ENCODE results near the gene ERCC4.

Gene ERCC4

GRCh38 chr16:13984794-13985193 is 64.8 kb downstream of the ERCC4 start:
- Histone ChIP-seq H4K91ac (ENCODE audit: low read depth, low read length) (no peak overlapping the region), H3K18ac (ENCODE audit: low read length) (no peak overlapping the region), H3K4me1 (ENCODE audit: control insufficient read depth in 1 of 2, insufficient read depth in 2 of 2, low read length in 2 of 2) (no peaks in the 10 kb centered on the region), H3K23ac (ENCODE audit: low read length) (no peak overlapping the region), H3K4me2 (ENCODE audit: low read length) (no peak overlapping the region), H3K4ac (ENCODE audit: low read depth, low read length) (no peak overlapping the region), H3K36me3 (ENCODE audit: control insufficient read depth in 1 of 2, insufficient read depth in 2 of 2, low read length in 2 of 2) (no peaks in the 10 kb centered on the region), H3K9ac (ENCODE audit: low read length) (no peak overlapping the region), H2BK5ac (ENCODE audit: low read depth, low read length, poor library complexity) (no peak overlapping the region), H3K79me1 (ENCODE audit: low read length) (no peaks in the 10 kb centered on the region), H2BK12ac (ENCODE audit: low read length) (no peak overlapping the region), H3K4me3 (ENCODE audit: low read depth, low read length) (no peak overlapping the region), H2BK120ac (ENCODE audit: insufficient read depth, low read length, poor library complexity) (no peak overlapping the region), H3K79me2 (ENCODE audit: control insufficient read depth, insufficient read depth, low read length, poor library complexity) (no peaks in the 10 kb centered on the region), H3K27me3 (ENCODE audit: insufficient read depth, low read length) (no peaks in the 10 kb centered on the region), H4K12ac (ENCODE audit: low read depth, low read length) (no peak overlapping the region), H3K9me3 (ENCODE audit: insufficient read depth, low read depth, low read length) (no peaks in the 10 kb centered on the region), H2AFZ (ENCODE audit: insufficient read depth, low read length, poor library complexity) (no peak overlapping the region), H4K8ac (ENCODE audit: low read depth, low read length) (no peak overlapping the region), H3K27ac (ENCODE audit: low read depth, low read length) (no peak overlapping the region), H2AK5ac (ENCODE audit: low read length) (no peak overlapping the region), H3K14ac (ENCODE audit: low read length) (no peak overlapping the region)
- no CpG with 5 or more reads among the region's 8 CpGs for WGBS (ENCODE audit: extremely low coverage, insufficient coverage, insufficient read length)
- no peak for DNase-seq

DNA sequence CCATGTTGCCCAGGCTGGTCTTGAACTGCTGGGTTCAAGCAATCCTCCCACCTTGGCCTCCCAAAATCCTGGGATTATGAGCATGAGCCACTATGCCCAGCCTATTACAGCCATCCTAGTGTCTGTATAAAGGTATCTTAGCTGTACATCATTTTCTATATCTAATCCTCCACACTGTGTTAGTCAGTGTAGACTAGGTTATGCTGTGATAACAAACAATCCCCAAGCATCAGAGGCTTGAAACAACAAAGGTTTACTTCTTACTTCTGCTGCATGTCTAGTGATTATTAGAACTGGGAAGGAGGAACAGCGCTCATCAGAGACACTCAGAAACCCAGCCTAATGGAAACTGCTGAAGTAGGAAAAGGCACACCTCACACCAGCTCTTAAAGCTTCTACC is 68.1 kb downstream of the ERCC4 start:
- H3K9me3 ChIP-seq (ENCODE audit: insufficient read depth, low read depth, low read length), result no peaks in the 10 kb centered on the region
- H3K27me3 ChIP-seq (ENCODE audit: insufficient read depth, low read length), result no peaks in the 10 kb centered on the region
- H2BK12ac ChIP-seq (ENCODE audit: low read length), result no peak overlapping the region
- no peak overlapping the region for H3K4me3 ChIP-seq (ENCODE audit: low read depth, low read length)
- H3K79me2 ChIP-seq (ENCODE audit: control insufficient read depth, insufficient read depth, low read length, poor library complexity), result no peaks in the 10 kb centered on the region
- DNase-seq, result no peak
- no peaks in the 10 kb centered on the region for H3K4me1 ChIP-seq (ENCODE audit: control insufficient read depth in 1 of 2, insufficient read depth in 2 of 2, low read length in 2 of 2)
- no peak overlapping the region for H3K14ac ChIP-seq (ENCODE audit: low read length)
- no peak overlapping the region for H3K18ac ChIP-seq (ENCODE audit: low read length)
- H3K23ac ChIP-seq (ENCODE audit: low read length), result no peak overlapping the region
- WGBS (ENCODE audit: extremely low coverage, insufficient coverage, insufficient read length), result no CpG with 5 or more reads among the region's 1 CpG
- no peak overlapping the region for H2BK120ac ChIP-seq (ENCODE audit: insufficient read depth, low read length, poor library complexity)
- H2BK5ac ChIP-seq (ENCODE audit: low read depth, low read length, poor library complexity), result no peak overlapping the region
- no peak overlapping the region for H3K4me2 ChIP-seq (ENCODE audit: low read length)
- no peaks in the 10 kb centered on the region for H3K79me1 ChIP-seq (ENCODE audit: low read length)
- no peak overlapping the region for H4K91ac ChIP-seq (ENCODE audit: low read depth, low read length)
- no peak overlapping the region for H2AK5ac ChIP-seq (ENCODE audit: low read length)
- no peaks in the 10 kb centered on the region for H3K36me3 ChIP-seq (ENCODE audit: control insufficient read depth in 1 of 2, insufficient read depth in 2 of 2, low read length in 2 of 2)
- H4K12ac ChIP-seq (ENCODE audit: low read depth, low read length), result no peak overlapping the region
- H2AFZ ChIP-seq (ENCODE audit: insufficient read depth, low read length, poor library complexity), result no peak overlapping the region
- no peak overlapping the region for H3K27ac ChIP-seq (ENCODE audit: low read depth, low read length)
- no peak overlapping the region for H3K9ac ChIP-seq (ENCODE audit: low read length)
- H3K4ac ChIP-seq (ENCODE audit: low read depth, low read length), result no peak overlapping the region
- H4K8ac ChIP-seq (ENCODE audit: low read depth, low read length), result no peak overlapping the region

GRCh38 chr16:13992322-13992721 is 72.4 kb downstream of the ERCC4 start:
- no peak overlapping the region for H3K18ac ChIP-seq (ENCODE audit: low read length)
- no peak for DNase-seq
- H2AFZ ChIP-seq (ENCODE audit: insufficient read depth, low read length, poor library complexity), result no peak overlapping the region
- H3K79me1 ChIP-seq (ENCODE audit: low read length), result no peaks in the 10 kb centered on the region
- H3K9me3 ChIP-seq (ENCODE audit: insufficient read depth, low read depth, low read length), result no peaks in the 10 kb centered on the region
- no peak overlapping the region for H2AK5ac ChIP-seq (ENCODE audit: low read length)
- H3K23ac ChIP-seq (ENCODE audit: low read length), result no peak overlapping the region
- no peaks in the 10 kb centered on the region for H3K79me2 ChIP-seq (ENCODE audit: control insufficient read depth, insufficient read depth, low read length, poor library complexity)
- no peaks in the 10 kb centered on the region for H3K27me3 ChIP-seq (ENCODE audit: insufficient read depth, low read length)
- WGBS (ENCODE audit: extremely low coverage, insufficient coverage, insufficient read length), result no CpG with 5 or more reads among the region's 6 CpGs
- H3K4me3 ChIP-seq (ENCODE audit: low read depth, low read length), result no peak overlapping the region
- H3K36me3 ChIP-seq (ENCODE audit: control insufficient read depth in 1 of 2, insufficient read depth in 2 of 2, low read length in 2 of 2), result no peaks in the 10 kb centered on the region
- H3K4me2 ChIP-seq (ENCODE audit: low read length), result no peak overlapping the region
- H2BK5ac ChIP-seq (ENCODE audit: low read depth, low read length, poor library complexity), result no peak overlapping the region
- no peak overlapping the region for H4K12ac ChIP-seq (ENCODE audit: low read depth, low read length)
- no peak overlapping the region for H2BK12ac ChIP-seq (ENCODE audit: low read length)
- H4K91ac ChIP-seq (ENCODE audit: low read depth, low read length), result no peak overlapping the region
- no peak overlapping the region for H3K4ac ChIP-seq (ENCODE audit: low read depth, low read length)
- no peak overlapping the region for H3K14ac ChIP-seq (ENCODE audit: low read length)
- no peaks in the 10 kb centered on the region for H3K4me1 ChIP-seq (ENCODE audit: control insufficient read depth in 1 of 2, insufficient read depth in 2 of 2, low read length in 2 of 2)
- H3K27ac ChIP-seq (ENCODE audit: low read depth, low read length), result no peak overlapping the region
- no peak overlapping the region for H2BK120ac ChIP-seq (ENCODE audit: insufficient read depth, low read length, poor library complexity)
- no peak overlapping the region for H4K8ac ChIP-seq (ENCODE audit: low read depth, low read length)
- no peak overlapping the region for H3K9ac ChIP-seq (ENCODE audit: low read length)

DNA sequence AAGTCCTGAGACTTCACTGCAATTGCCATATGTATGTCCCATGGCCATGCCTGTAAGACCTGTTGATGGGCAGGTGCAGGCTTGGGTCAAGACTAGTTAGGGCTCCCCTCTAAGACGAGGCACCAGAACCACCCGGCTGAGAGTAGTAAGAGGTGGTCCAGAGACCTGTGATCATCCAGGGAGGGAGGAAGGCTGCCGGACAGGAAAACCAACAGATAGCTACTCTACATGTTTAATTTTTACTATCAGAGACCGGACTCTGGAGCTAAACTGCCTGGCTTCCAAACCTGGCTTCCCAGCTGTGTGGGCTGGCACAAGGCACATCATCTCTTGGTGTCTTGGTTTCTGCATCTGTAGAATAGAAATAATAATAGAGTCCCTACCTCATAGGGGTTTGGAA is 73.0 kb downstream of the ERCC4 start:
- no peak overlapping the region for H3K4me3 ChIP-seq (ENCODE audit: low read depth, low read length)
- no peak for DNase-seq
- H3K9ac ChIP-seq (ENCODE audit: low read length), result no peak overlapping the region
- H3K4me2 ChIP-seq (ENCODE audit: low read length), result no peak overlapping the region
- no peak overlapping the region for H3K23ac ChIP-seq (ENCODE audit: low read length)
- no peak overlapping the region for H3K27ac ChIP-seq (ENCODE audit: low read depth, low read length)
- no peak overlapping the region for H3K18ac ChIP-seq (ENCODE audit: low read length)
- H4K12ac ChIP-seq (ENCODE audit: low read depth, low read length), result no peak overlapping the region
- H3K9me3 ChIP-seq (ENCODE audit: insufficient read depth, low read depth, low read length), result no peaks in the 10 kb centered on the region
- H2BK12ac ChIP-seq (ENCODE audit: low read length), result no peak overlapping the region
- H2BK5ac ChIP-seq (ENCODE audit: low read depth, low read length, poor library complexity), result no peak overlapping the region
- no peaks in the 10 kb centered on the region for H3K36me3 ChIP-seq (ENCODE audit: control insufficient read depth in 1 of 2, insufficient read depth in 2 of 2, low read length in 2 of 2)
- H3K79me2 ChIP-seq (ENCODE audit: control insufficient read depth, insufficient read depth, low read length, poor library complexity), result no peaks in the 10 kb centered on the region
- no peak overlapping the region for H2AK5ac ChIP-seq (ENCODE audit: low read length)
- no peaks in the 10 kb centered on the region for H3K4me1 ChIP-seq (ENCODE audit: control insufficient read depth in 1 of 2, insufficient read depth in 2 of 2, low read length in 2 of 2)
- no peak overlapping the region for H2AFZ ChIP-seq (ENCODE audit: insufficient read depth, low read length, poor library complexity)
- no peak overlapping the region for H3K14ac ChIP-seq (ENCODE audit: low read length)
- WGBS (ENCODE audit: extremely low coverage, insufficient coverage, insufficient read length), result no CpG with 5 or more reads among the region's 4 CpGs
- no peak overlapping the region for H3K4ac ChIP-seq (ENCODE audit: low read depth, low read length)
- H4K91ac ChIP-seq (ENCODE audit: low read depth, low read length), result no peak overlapping the region
- H3K27me3 ChIP-seq (ENCODE audit: insufficient read depth, low read length), result no peaks in the 10 kb centered on the region
- no peak overlapping the region for H4K8ac ChIP-seq (ENCODE audit: low read depth, low read length)
- no peak overlapping the region for H2BK120ac ChIP-seq (ENCODE audit: insufficient read depth, low read length, poor library complexity)
- no peaks in the 10 kb centered on the region for H3K79me1 ChIP-seq (ENCODE audit: low read length)

Measured in trophoblast cell (in vitro differentiated cells and primary cell).